ENCODE measurements around the gene DCUN1D2.

Gene DCUN1D2

DNA sequence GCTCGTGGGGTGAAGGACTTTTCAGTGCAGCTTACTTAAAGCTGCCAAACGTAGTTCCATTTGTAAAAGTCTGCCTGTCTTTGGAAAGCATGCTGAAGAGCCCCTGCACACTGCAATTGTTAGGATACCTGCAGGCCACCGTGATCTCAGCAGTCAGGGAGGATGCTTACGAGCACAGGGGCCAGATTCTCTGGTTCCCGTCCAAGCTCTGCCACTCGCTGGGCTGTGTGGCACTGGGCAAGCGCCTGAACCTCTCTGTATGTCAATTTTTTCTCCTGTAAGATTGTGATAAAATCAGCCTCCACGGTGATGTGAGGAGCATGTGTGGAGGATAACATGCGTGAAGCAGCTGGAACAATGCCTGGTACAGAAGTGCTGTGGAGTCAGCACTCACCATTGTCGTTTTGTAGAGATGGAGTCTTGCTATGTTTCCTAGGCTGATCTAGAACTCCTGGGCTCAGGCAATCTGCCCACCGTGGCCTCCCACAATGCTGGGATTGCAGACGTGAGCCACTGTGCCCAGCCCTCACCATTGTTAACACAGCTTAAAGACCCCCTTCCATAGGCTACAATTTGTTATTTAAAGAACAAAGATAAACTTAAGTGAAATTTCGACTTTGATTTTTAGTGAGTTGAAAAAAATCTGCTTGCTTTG, 40.7 kb downstream of the DCUN1D2 start:
- TF ChIP-seq, protein P1, sequence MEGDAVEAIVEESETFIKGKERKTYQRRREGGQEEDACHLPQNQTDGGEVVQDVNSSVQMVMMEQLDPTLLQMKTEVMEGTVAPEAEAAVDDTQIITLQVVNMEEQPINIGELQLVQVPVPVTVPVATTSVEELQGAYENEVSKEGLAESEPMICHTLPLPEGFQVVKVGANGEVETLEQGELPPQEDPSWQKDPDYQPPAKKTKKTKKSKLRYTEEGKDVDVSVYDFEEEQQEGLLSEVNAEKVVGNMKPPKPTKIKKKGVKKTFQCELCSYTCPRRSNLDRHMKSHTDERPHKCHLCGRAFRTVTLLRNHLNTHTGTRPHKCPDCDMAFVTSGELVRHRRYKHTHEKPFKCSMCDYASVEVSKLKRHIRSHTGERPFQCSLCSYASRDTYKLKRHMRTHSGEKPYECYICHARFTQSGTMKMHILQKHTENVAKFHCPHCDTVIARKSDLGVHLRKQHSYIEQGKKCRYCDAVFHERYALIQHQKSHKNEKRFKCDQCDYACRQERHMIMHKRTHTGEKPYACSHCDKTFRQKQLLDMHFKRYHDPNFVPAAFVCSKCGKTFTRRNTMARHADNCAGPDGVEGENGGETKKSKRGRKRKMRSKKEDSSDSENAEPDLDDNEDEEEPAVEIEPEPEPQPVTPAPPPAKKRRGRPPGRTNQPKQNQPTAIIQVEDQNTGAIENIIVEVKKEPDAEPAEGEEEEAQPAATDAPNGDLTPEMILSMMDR (IDR thresholded peaks at IDR 0.05; ENCODE audit: control insufficient read depth, insufficient read depth, low read depth, low read length, missing control alignments): no peak
- H3K4me3 ChIP-seq (ENCODE audit: control insufficient read depth, low read depth, low read length): peak overlapping the region; percentile 30
- DNase-seq (ENCODE audit: low read depth): no peak

DNA sequence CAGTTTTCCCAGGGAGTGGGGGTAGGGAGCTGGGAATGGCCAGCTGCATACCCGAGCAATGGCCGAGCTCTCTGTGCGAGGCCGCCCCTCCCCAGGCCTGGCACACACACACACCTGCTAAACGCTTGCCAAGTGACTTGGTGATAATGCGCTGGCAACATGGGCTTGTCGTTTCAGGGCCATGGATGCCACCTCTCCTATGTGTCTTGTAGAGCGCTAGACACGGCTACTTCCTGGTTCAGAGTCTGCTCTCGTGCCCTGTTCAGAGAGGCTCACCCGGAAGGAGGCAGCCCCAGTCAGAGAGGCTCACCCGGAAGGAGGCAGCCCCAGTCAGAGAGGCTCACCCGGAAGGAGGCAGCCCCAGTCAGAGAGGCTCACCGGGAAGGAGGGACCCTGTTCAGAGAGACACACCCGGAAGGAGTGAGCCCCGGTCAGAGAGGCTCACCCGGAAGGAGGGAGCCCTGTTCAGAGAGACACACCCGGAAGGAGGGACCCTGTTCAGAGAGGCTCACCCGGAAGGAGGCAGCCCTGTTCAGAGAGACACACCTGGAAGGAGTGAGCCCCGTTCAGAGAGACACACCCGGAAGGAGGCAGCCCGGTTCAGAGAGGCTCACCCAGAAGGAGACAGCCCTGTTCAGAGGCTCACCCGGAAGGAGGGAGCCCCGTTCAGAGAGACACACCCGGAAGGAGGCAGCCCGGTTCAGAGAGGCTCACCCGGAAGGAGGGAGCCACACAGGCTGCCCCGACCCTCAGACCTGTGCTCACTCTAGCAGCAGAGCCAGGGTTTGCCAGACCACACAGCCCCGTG, 41.4 kb downstream of the DCUN1D2 start:
- TF ChIP-seq, protein P1 (IDR thresholded peaks at IDR 0.05; ENCODE audit: control insufficient read depth, insufficient read depth, low read depth, low read length, missing control alignments): no peak
- peak overlapping the region; percentile 30 for H3K4me3 ChIP-seq (ENCODE audit: control insufficient read depth, low read depth, low read length)
- DNase-seq (ENCODE audit: low read depth): no peak

GRCh38 chr13:113448545-113448884, 42.0 kb downstream of the DCUN1D2 start:
- no peak for DNase-seq (ENCODE audit: low read depth)
- H3K4me3 ChIP-seq (ENCODE audit: control insufficient read depth, low read depth, low read length): no peak overlapping the region; the same call in none of the 2 replicates

DNA sequence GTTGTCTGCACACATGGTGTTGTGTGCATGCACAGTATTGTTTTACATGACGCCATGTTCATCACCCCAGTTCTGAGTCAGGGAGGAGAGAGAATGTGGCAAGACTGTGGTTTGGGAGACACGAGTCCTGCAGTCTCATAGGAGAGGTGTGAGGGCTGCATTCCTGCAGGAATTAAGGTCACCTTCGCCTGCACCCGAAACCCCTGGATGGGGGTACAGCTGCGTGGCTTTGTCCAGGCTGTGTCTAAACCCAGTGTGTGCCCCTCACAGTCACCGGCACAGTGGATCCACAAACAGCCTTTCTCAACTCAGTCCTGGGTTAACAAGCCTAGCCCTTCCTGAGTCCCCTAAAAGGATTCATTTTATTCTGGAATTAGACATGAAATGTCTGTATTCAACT, 42.9 kb downstream of the DCUN1D2 start:
- no peak overlapping the region for H3K4me3 ChIP-seq (ENCODE audit: control insufficient read depth, low read depth, low read length)
- no peak for DNase-seq (ENCODE audit: low read depth)
- TF ChIP-seq, protein P1 (IDR thresholded peaks at IDR 0.05; ENCODE audit: control insufficient read depth, insufficient read depth, low read depth, low read length, missing control alignments): no peak

More at GRCh38 chr13:113448545-113448884, 42.0 kb downstream of the DCUN1D2 start:
- TF ChIP-seq, protein P1 (IDR thresholded peaks at IDR 0.05; ENCODE audit: control insufficient read depth, insufficient read depth, low read depth, low read length, missing control alignments): no peak

GRCh38 chr13:113446488-113446854, 44.0 kb downstream of the DCUN1D2 start:
- H3K4me3 ChIP-seq (ENCODE audit: control insufficient read depth, low read depth, low read length): no peak overlapping the region
- DNase-seq (ENCODE audit: low read depth): no peak
- TF ChIP-seq, protein P1 (IDR thresholded peaks at IDR 0.05; ENCODE audit: control insufficient read depth, insufficient read depth, low read depth, low read length, missing control alignments): no peak

GRCh38 chr13:113445791-113446487, 44.6 kb downstream of the DCUN1D2 start:
- no peak for DNase-seq (ENCODE audit: low read depth)
- TF ChIP-seq, protein P1 (IDR thresholded peaks at IDR 0.05; ENCODE audit: control insufficient read depth, insufficient read depth, low read depth, low read length, missing control alignments): no peak
- H3K4me3 ChIP-seq (ENCODE audit: control insufficient read depth, low read depth, low read length): no peak overlapping the region
